ENCODE data around the gene NXPH1.
A peak's percentile ranks its signal among the peaks of the same experiment; 100 is the strongest.
"Not testable (repeated sequence)": the region's sequence is repeated elsewhere in the genome, so short reads cannot be mapped to it uniquely, and the experiment has no call there.

The NXPH1 gene

DNA sequence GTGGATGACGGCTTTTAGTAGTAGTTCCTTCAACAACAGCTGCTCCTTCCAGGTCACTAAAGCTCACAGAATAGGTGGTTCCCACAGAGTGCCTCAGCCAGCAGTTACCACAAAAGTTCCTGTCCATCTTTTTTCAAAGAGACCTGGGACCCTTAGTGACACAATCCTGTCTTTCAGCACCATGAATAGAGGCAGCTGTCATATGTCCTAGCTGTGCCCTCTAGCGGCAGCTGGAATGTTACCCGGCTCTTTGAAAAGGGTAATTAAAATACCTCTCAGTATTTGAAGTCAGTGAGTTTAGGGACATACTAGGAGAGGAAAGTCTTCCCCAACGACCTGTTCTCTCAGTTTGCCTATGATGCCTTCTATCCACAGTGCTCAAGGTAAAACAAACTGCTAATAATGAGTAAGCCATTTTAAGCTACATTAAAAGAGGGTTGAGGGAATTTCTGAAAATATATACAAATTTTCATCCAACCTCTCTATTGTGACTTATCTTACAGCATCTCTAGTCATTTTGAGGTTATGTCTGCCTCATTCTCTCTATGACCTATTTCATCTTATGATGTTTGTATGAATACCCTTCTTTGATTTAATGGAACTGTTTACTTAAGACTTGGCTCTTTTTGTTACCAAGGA is 290.8 kb downstream of the NXPH1 start:
- peak; percentile 65 for DNase-seq

DNA sequence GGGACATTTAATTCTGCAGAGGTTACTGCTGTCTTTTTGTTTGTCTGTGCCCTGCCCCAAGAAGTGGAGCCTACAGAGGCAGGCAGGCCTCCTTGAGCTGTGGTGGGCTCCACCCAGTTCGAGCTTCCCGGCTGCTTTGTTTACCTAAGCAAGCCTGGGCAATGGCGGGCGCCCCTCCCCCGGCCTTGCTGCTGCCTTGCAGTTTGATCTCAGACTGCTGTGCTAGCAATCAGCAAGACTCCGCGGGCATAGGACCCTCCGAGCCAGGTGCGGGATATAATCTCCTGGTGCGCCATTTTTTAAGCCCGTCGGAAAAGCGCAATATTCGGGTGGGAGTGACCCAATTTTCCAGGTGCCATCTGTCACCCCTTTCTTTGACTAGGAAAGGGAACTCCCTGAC is 298.3 kb downstream of the NXPH1 start:
- DNase-seq: not testable (repeated sequence)

DNA sequence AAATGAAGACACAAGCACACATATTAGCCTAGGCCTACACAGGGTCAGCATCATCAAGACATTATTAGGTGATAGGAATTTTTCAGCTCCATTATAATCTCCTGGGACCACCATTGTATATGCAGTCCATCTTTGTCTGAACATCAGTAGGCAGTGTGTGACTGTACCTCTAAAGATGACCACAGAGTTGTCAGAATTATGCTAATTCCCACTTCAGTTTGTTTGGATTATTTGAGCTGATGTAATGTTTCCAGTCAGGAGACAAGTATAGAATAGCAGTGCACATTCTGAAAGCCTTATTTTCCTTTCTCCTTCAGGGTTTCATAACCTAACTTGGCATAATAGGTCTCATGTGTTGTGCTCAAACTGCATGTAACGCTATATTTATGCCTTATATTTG is 306.4 kb downstream of the NXPH1 start:
- DNase-seq: no peak

DNA sequence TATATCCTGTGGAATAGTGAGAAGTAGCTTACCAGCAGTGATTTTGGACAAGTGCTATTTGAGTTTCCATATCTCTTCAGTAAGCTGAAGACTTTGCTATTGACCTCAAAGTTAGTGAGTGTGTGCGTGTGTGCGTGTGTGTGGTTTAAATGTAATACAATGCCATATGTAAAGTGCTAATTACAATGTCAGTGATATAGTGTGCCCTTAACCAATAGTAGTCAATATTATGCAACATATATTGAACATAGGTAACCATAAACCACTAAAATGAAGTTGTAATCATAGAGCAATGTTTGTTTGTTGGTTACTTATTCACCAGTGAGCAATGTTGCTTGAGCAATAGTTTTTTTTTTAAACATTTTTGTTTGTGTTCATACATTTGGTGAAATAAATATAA is 309.4 kb downstream of the NXPH1 start:
- DNase-seq: no peak

DNA sequence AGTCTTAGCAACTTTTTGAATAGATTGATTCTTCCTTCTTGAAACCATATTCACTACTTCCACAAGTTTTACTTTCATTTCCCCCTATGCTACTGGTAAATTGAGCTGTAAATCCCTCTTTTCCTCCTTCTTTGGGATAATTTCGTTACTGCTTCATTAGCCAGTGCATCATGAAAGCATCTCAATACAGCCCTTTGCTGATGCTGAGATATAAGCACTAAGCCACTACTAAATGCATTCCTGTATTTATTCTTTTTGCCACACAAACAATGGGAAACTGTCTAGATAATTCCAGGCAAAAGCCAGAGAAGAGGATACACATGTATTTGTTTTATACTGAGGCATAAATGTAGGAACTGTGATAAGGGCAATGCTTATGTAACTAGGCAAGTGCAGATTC is 313.9 kb downstream of the NXPH1 start:
- no peak for DNase-seq

DNA sequence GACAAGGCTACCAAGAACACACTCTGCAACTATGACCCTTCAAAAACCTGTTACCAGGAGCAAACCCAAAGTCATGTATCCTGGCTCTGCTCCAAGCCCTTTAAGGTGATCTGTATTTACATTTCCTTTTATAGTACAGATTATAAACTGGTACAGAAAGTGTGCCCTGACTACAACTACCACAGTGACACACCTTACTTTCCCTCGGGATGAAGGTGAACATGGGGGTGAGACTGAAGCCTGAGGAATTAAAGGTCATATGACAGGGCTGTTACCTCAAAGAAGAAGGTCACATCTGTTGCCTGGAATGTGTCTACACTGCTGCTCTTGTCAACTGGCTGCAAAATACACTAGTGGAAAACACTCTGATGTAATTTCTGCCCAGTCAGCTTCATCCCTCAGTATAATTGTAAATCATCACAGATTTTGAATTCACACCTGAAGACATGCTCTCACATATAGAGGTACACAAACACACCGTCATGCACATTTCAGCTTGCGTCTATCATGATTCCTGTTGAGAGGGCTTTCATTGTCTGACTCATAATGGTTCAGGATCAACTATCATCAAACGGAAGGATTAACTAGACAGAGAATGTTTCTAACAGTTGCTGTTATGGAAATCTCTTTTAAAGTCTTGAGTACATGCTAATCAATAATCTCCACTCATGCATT is 318.3 kb downstream of the NXPH1 start:
- peak; percentile 82 for DNase-seq

DNA sequence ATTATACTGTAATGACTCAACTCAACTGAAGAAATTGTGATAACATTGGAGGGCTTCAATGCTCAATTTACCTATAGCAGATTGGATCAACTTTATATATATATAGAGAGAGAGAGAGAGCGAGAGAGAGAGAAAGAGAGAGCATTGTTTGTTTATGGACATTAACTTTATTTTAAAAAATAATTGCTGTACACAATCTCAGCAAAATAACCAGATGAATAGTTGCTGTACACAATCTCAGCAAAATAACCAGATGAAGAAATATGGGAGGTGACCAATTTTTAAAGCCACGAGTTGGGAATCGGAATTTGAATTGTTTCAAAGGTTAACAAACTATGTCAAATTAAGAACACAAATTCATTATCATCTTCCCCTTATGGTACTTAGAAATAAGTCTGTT is 319.9 kb downstream of the NXPH1 start:
- DNase-seq: no peak

DNA sequence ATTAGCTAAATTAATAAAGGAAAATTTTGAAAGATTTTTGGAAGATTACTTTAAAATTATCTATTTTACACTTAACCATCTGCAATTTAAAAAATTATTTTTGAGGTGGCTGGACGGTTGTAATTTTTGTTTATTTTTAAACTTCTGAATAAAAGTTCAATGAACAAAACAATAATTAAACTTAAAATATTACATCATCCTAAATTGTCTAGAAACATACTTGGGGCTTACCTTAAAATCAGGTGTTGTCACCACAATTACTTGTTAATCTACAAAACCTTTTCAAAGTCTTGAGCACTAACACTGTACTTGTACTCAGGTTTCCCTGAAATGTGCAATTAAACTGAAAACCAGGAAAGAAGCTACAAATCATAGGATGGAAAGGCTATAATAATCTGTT is 328.3 kb downstream of the NXPH1 start:
- DNase-seq: no peak

DNA sequence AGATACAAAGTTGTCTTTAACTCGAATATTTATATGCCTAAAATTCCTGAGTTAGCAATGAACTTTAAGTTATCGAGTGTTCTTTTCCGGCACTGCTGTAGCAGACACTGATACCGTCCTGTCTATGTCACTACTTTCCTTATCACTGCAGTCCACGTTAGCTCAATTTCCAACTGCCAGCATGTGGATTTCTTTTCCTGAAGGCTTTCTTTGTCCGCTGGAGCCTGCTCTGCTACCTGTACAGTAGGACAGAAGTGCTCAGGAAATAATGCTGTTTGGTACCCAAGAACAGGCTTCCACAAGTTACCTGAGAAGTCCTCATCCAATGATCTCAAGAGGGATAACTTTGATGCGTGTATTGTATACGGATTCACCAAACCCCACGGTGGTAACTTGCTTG is 329.4 kb downstream of the NXPH1 start:
- DNase-seq: no peak

DNA sequence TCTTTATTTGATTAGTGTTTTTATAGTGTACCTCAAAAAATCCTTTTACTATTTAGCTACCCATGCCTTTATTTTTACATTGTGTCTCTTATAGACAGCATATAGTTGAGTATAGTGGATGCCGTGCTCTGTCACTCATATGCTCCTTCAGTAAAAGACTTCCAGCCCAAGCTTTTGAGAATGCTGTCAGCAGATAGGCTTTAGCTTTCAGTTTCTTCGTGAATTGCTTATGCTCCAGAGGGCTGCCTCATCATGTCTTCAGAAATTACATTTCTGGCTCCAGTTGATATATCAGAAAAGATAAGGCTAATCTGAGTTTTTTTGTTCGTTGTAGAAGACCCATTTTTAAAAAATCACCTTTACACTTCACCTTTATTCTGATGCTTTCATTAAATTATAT is 332.0 kb downstream of the NXPH1 start:
- no peak for DNase-seq

DNA sequence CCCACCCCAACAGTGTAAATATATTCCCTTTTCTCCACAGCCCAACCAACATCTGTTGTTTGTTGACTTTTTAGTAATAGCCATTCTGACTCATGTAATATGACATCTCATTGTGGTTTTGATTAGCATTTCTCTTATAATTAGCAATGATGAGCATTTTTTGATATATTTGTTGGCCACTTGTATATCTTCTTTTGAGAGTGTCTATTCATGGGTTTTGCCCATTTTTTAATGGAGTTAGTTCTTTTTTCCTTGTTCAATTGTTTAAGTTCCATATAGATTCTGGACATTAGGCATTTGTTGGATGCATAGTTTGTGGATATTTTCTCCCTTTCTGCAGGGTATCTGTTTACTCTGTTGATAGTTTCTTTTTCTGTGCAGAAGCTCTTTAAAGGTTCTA is 340.1 kb downstream of the NXPH1 start:
- no peak for DNase-seq

DNA sequence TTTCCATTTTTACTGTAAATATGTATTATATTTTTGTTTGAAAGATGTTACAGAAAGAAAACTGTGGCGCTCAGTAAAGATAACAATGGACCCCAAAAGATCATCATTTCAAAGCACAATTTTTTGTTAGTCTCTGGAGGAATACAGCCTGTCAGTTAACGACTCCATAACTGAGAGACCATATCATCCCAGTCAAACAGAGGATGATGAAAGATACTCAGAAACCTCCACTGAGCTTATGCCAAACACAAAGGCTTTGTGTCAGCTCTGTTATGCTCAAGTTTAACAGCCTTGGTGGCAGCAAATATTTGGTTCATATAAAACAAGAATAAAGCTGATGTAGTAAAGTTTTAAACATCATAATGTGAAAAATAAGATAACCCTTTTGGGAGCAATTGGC is 345.1 kb downstream of the NXPH1 start:
- DNase-seq: no peak

DNA sequence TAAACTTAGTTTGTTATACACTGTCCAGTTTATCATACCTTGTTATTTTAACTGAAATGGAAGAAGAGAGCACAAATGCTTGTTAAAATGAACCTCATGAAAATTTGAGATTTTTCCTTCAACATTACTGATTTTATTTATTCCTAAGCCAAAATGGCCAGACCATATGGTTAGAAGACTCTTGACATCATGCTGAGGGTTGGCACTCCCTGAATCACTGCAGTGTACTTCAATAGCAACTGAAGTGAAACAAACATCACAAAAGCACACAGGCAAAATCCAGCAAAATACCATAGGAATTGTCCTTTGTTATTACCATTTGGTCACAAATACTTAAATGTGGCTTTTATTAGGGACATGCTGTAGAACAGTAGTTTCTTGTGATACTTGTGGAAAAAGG is 347.8 kb downstream of the NXPH1 start:
- no peak for DNase-seq

DNA sequence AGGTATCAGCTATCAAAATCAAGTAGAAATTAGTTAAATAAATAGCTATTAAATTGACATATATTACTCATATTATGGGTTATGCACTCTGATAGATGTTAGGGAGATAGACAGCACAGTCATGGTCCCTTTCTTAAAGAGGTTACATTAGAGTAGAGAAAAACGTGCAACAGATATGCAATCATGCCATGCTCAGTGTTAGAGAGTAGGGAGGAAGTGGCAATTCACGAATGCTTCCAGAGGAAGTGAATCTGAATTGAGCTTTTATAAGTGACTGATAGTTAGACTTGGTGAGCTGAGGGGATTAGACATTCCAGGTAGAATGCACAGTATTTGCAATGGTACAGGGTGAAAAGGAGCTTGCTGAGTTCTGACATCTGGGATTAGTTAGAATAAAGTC is 349.8 kb downstream of the NXPH1 start:
- DNase-seq: no peak

DNA sequence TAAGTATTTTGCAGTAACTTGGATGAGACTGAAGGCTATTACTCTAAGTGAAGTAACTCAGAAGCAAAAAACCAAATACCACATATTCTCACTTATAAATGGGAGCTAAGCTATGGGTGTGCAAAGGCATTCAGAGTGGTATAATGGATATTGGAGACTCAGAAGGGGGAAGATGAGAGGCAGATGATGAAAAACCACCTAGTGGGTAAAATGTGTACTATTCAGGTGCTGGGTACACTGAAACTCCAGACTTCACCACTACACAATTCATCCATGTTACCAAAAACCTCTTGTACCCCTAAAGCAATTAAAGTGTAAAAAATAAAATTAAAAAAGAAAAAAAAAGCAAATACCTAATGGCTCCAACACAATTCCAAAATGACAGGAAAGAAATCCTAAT is 351.7 kb downstream of the NXPH1 start:
- DNase-seq: no peak

DNA sequence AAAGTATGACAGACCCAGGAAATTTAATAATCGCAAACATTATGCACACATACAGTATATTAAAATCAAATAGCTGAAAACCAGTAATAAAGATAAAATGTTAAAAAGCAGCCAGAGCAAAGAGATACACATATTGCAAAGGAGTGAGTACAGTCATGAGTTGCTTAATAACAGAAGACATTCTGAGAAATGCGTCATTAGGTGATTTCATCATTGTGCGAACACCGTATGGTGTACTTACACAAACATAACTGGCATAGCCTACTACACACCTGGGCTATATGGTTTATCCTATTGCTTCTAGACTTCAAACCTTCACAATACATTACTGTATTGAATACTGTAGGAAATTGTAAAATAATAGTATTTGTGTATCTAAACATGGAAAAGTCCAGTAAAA is 367.6 kb downstream of the NXPH1 start:
- no peak for DNase-seq

All from NCI-H510A treated with DMSO at 0.1 percent for 48 hours (cell line).